Germinal center (tissue), 1 donor: Measurements from ENCODE around the gene LTB.

ENCODE experiments used
- DNase-seq: peaks from one replicate; pipeline ENCODE4 v3.0.0; 2012; ENCODE audit warnings: mixed read lengths, low spot score

LTB gene

DNA sequence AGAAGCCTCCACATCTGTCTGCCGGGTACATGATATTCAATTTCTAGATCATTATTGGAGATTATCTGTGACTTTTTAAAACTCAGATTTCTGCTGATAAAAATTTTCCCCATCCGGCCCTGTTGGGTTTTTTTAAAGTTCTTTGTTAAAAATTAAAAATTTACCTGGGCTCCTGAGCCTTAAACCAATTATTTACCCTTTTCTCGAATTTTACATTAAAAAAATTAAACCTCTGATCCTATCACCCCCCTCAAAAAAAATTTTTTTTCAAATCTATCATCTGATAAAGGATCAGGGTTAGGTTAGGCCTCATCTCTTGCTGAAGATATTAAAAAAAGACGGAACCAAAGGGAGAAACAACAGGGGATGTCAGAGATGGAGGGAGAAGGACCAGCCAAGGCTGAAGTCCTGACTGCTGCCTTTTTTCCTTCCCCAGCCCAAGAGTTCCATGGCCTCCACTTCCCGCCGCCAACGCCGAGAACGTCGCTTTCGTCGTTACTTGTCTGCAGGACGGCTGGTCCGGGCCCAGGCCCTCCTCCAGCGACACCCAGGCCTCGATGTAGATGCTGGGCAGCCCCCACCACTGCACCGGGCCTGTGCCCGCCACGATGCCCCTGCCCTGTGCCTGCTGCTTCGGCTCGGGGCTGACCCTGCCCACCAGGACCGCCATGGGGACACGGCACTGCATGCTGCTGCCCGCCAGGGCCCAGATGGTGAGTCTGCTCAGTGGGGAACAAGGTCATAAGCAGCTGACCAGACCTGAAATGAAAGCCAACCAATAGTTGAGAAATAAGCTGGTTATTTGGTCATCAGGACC lies 34.3 kb downstream of the LTB start:
- no peak for DNase-seq

GRCh38 chr6:31546958-31547726 lies 35.1 kb downstream of the LTB start, which contains the start of gene NFKBIL1:
TSS of gene NFKBIL1 (plus strand) at chr6:31547608. CDS start at chr6:31547695, 87 bp downstream.
- DNase-seq = peak; percentile 90

- peak; percentile 73 for DNase-seq
These were observed 35.8 kb downstream of the LTB start, which contains the start of gene ATP6V1G2 for GRCh38 chr6:31546339-31546957. TSS of gene ATP6V1G2 (minus strand) at chr6:31546608. CDS start at chr6:31546559, 49 bp downstream.

DNA sequence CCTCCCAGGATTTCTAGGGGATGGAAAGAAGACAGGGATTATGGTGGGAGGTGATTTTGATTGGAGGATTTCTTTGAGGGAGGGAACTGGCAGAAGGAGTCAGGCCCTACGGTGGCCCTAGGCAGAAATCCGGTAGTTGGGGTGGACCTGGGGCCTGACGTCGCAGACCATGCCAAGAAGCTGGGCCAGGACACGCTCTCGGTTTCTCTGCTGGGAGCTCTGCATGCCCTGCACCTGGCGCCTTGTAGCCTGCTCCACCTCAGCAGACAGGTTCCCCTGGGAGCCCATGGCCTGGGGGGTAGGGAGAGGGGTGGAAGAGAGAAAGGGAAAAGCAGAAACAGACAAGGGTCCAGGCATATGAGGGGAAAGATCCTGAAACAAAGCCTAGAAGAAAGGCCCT lies 36.9 kb downstream of the LTB start:
- no peak for DNase-seq

GRCh38 chr6:31544676-31545075 lies 37.5 kb downstream of the LTB start:
- DNase-seq = no peak

GRCh38 chr6:31543639-31544038 lies 38.6 kb downstream of the LTB start:
- DNase-seq = no peak

- DNase-seq = peak; percentile 90
These were observed 40.3 kb downstream of the LTB start, which contains the start of gene DDX39B for GRCh38 chr6:31541658-31542521. TSS of gene DDX39B (minus strand) at chr6:31542003. CDS start at chr6:31540532, 1,471 bp downstream.

GRCh38 chr6:31541059-31541657 lies 41.1 kb downstream of the LTB start:
- peak; percentile 45 for DNase-seq

GRCh38 chr6:31540640-31541039 lies 41.6 kb downstream of the LTB start:
- no peak for DNase-seq

DNA sequence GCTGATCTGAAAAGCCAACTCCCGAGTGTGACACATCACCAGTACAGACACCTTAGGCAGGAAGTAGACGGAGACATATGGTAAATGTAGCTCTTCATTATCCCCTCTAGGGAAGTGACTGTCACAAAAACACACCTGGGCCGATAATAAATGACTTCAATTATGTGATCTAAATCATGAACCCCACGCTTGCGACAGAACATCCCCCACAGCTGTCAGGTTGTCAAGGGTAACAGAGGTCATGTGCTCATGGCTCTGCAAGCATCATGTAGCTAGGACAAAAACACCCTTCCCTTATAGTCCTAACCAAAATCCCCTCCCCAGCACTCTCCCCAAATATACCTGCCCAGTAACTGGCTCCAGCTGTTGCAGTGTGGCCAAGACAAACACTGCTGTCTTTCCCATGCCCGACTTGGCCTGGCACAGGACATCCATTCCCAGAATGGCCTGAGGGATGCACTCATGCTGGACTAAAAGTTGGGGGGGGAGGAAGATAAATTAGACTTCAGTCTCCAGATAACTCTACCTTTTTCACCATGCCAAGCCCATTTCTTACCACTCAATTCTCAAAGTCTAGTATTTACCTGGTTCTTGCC lies 43.3 kb downstream of the LTB start:
- DNase-seq = no peak

DNA sequence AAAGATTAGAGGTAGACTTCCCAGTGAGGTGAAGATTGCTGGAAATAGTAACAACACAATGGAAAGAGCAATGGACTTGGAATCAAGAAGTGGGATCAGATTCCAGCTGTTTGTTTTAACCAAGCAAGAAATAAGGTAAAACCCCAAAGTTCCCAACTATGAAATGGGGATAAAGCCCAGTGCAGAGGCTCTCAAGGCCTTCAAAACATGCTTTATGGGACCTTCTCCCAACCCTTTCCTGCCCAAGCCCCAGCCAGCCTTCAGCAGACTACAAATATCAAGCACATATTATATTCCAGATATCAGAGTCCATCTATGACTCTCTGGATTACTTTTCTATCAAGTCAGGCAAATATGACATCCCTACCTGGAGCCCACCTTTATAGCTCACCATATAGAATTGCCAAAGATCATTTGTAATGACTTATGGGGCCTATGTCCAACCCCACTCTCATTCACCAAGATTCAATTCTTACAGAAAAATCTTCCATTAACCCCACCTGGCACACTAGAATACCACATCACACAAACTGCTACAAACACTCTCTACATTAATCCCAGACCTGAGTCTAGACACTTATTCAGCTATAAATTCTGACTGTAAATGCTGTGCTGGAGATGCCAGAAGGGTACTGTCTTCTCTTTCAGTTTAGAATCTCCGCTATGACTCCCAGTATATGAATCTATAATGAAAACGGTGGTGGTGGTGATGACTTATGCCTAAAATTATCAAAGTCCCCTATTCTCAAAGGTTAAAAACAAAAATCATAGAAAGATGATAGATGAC lies 46.5 kb downstream of the LTB start:
- no peak for DNase-seq

GRCh38 chr6:31534521-31535040 lies 47.6 kb downstream of the LTB start:
- no peak for DNase-seq

DNA sequence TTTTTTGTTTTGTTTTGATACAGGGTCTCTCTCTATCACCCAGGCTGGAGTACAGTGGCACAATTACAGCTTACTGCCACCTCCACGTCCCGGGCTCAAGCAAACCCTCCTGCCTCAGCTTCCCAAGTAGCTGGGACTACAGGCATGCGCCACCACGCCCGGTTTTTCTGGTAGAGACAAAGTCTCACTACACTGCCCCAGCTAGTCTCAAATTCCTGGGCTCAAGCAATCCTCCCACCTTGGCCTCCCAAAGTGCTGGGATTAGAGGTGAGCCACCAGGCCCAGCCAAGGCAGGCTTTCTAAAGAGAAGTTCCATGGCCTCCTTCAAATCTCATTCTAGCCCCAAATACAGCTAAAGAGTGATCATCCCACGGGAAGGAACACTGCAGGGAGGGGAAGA lies 48.2 kb downstream of the LTB start:
- DNase-seq = no peak

DNA sequence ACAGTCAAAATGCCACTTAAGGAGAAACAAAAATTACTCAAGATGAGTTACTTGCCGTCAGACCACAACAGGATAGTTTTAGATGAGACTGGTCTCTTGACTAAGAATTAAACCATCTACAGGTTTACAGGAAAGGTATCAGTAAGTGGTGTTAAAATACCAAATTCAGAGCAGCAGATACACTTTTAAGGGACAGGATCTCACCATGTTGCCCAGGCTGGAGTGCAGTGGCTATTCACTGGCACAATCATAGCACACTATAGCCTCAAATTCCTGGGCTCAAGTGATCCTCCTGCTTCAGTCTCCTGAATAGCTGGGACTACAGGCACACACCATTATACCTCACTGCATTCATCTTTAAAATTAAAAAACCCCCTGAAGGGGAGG lies 48.8 kb downstream of the LTB start:
- no peak for DNase-seq

GRCh38 chr6:31532644-31533454 lies 49.4 kb downstream of the LTB start:
- no peak for DNase-seq

DNA sequence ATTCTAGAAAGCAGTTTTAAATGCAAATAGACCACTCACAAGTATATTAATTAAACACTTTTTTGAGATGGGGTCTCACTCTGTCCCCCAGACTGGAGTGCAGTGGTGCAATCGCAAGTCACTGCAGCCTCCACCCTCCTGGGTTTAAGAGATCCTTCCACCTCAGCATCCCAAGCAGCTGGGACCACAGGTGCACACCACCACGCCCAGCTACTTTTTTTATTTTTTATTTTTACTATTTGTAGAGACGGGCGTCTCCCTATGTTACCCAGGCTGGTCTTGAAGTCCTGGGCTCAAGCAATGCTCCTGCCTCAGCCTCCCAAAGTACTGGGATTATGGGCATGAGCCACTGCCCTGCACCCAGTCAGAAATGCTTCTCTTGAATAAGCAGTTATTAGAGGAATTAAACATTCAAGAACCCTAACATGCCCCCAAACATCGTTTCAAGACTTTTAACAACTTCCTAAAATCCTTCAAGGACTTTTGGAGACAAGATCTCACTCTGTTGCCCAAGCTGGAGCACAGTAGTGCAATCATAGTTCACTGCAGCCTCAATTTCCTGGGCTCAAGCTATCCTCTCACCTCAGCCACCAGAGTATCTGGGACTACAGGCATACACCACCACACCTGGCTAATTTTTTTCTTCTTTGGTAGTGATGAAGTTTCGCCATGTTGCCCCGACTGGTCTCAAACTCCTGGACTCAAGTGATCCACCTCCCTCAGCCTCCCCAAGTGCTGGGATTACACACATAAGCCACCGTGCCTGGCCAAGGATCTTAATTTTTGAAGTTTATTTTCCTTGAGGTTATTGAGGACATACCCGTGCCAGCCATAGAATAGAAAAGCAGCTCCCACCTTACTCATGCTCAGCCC lies 50.2 kb downstream of the LTB start:
- no peak for DNase-seq

DNA sequence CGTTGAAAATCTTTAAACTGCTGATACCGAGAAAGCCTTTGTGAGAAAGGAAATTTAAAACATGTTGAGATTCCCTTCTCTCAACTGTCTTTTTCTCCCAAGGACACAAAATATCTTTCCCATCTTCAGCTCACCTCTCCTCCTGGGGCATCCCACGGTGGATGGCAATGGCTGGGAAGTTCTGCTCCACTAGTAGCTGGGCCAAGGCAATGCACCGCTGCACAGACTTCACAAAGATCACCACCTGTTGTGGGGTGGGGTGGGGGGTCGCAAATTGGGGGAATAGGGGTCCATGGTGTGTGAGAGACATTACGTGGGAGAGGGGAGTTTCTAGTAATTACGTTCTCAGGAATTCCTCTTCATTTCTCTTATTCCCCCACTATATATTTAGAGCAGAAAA lies 51.1 kb downstream of the LTB start:
- DNase-seq = no peak

DNA sequence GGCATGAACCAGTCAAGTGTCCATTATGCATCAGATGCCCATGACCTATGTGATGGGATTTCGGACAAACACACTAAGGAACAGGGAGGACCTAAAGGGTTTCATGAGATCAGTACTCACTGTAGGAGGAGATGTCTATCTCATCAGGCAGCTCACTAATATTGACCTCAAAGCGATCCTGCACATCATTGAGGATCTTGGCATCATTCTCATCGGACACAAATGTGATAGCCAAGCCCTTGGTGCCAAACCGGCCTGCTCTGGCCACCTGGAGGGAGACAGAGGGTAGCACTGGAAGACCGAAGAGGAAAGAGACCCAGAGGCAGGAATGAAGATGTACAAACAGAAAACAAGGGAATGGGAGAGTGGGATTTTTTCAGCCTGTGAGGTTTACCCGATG lies 51.6 kb downstream of the LTB start:
- DNase-seq = no peak
